ENCODE data around the gene SLC12A6.
"Not testable (repeated sequence)": the region's sequence is repeated elsewhere in the genome, so short reads cannot be mapped to it uniquely, and the experiment has no call there.

SLC12A6 gene

GRCh38 chr15:34358367-34358766, 20.8 kb upstream of the SLC12A6 start:
- DNase-seq: no peak

GRCh38 chr15:34357653-34358052, 20.1 kb upstream of the SLC12A6 start:
- no peak for DNase-seq

GRCh38 chr15:34355241-34355640, 17.7 kb upstream of the SLC12A6 start:
- no peak for DNase-seq

- DNase-seq: no peak
These were observed 16.7 kb upstream of the SLC12A6 start for GRCh38 chr15:34354286-34354685.

GRCh38 chr15:34353627-34354026, 16.0 kb upstream of the SLC12A6 start:
- no peak for DNase-seq

- DNase-seq: not testable (repeated sequence)
These were observed 15.4 kb upstream of the SLC12A6 start for GRCh38 chr15:34352996-34353395.

- no peak for DNase-seq
These were observed 12.2 kb upstream of the SLC12A6 start for GRCh38 chr15:34349769-34350168.

GRCh38 chr15:34348735-34349300, 11.2 kb upstream of the SLC12A6 start:
- DNase-seq: no peak

GRCh38 chr15:34347951-34348638, 10.5 kb upstream of the SLC12A6 start:
- no peak for DNase-seq

- peak in 57 of 58 donors; percentile 19 to 94 (median 86) for DNase-seq
These were observed 5.4 kb upstream of the SLC12A6 start, which contains the start of the genes NOP10 and NUTM1 for GRCh38 chr15:34342737-34343575. NOP10 (minus strand) TSS chr15:34343136; CDS start chr15:34343073, 63 bp downstream. NUTM1 (plus strand) TSS chr15:34343315; CDS start chr15:34343697, 382 bp downstream.

- DNase-seq: not testable (repeated sequence)
These were observed 4.7 kb upstream of the SLC12A6 start for GRCh38 chr15:34342213-34342736.

GRCh38 chr15:34341381-34342212, 4.0 kb upstream of the SLC12A6 start:
- DNase-seq: no peak

- no peak for DNase-seq
These were observed 2.4 kb upstream of the SLC12A6 start for GRCh38 chr15:34339946-34340345.

GRCh38 chr15:34338347-34338746, 766 bp upstream of the SLC12A6 start:
- DNase-seq: no peak

GRCh38 chr15:34336991-34337556, 507 bp downstream of the SLC12A6 start:
- DNase-seq: peak in 5 of 58 donors; percentile 25 to 77 (median 34)

GRCh38 chr15:34336231-34336990, 1.2 kb downstream of the SLC12A6 start:
- no peak for DNase-seq

GRCh38 chr15:34335176-34336032, 2.2 kb downstream of the SLC12A6 start:
- DNase-seq: no peak

- no peak for DNase-seq
These were observed 2.9 kb downstream of the SLC12A6 start for GRCh38 chr15:34334672-34335071.
